HCT116 (cell line): ENCODE measurements around the gene SNX8. TPM values are rescaled to one million over a fixed set of nuclear protein-coding genes. Genes with fewer than 3 reads are reported as not detected.

Experiments
- ATAC-seq: fragments of 200-7000 bp; cut with Tn5 transposase; 2 replicates; pipeline ENCODE4 v1.9.1; 2020; ENCODE audit warnings: mild to moderate bottlenecking, moderate library complexity
- BruUV-seq: library from RNA; stranded (reverse); fragments of 400-500 nt; replicated peaks from 2 replicates; lab custom pipeline; 2021; lab: Mats Ljungman, UMichigan
- CTCF ChIA-PET: fragments of 300-600 bp; sonication (Branson Sonifier 250); formaldehyde crosslinking; loops from one replicate; lab custom pipeline; 2021; ENCODE audit warnings: antibody characterized with exemption; lab: Charles Lee
- POLR2A ChIA-PET: fragments of 300-600, 350-600 bp; sonication (Branson Sonifier 250); formaldehyde crosslinking; loops from one replicate; lab custom pipeline; 2021; ENCODE audit warnings: antibody characterized with exemption; lab: Charles Lee
- RAD21 ChIA-PET, 2 experiments: fragments of 300-600 bp; sonication (Branson Sonifier 250); formaldehyde crosslinking; loops; one replicate each; lab custom pipeline; 2023; ENCODE audit warnings: low total read pairs in 2 of 2; ENCODE audit not compliant: uncharacterized antibody in 2 of 2, unreplicated experiment in 2 of 2, low non-redundant PET in 1 of 2; lab: Charles Lee
- DNase-seq: peaks from one replicate; pipeline ENCODE4 v3.0.0-alpha.2; 2010; ENCODE audit warnings: low read depth, low spot score
- H2AFZ ChIP-seq: fragments of 200-600 bp; shearing (Covaris generic), sonication (generic); 2 replicates; pipeline ENCODE4 v1.6.1; 2017; ENCODE audit warnings: low read depth, mixed run types, mixed read lengths, antibody characterized with exemption, low read length; ENCODE audit not compliant: poor library complexity, severe bottlenecking
- H3K27ac ChIP-seq: 2 replicates; pipeline ENCODE4 v1.5.1; 2012; ENCODE audit warnings: low read depth, low read length
- H3K27me3 ChIP-seq: fragments of 200-600 bp; sonication (generic); 2 replicates; pipeline ENCODE4 v1.6.1; 2016; ENCODE audit warnings: mixed run types, low read length, mixed read lengths; ENCODE audit not compliant: insufficient read depth
- H3K36me3 ChIP-seq, 2 experiments: fragments of 200-500 bp in 1 of 2; fragments of 200-600 bp in 1 of 2; sonication (Bioruptor generic) in 1 of 2; sonication (generic) in 1 of 2; 2 replicates each; pipeline versions ENCODE4 v1.5.1 to v1.6.1; 2014 to 2016; ENCODE audit warnings: low read length in 2 of 2, inconsistent platforms in 1 of 2, mixed read lengths in 1 of 2, mixed run types in 1 of 2; ENCODE audit not compliant: insufficient read depth in 2 of 2, control insufficient read depth in 1 of 2
- H3K4me1 ChIP-seq, 2 experiments: fragments of 200-600 bp in 1 of 2; sonication (generic) in 1 of 2; 2 replicates each; pipeline versions ENCODE4 v1.5.1 to v1.6.1; 2012 to 2017; ENCODE audit warnings: low read length in 2 of 2, inconsistent platforms in 1 of 2, mild to moderate bottlenecking in 1 of 2, mixed read lengths in 1 of 2, mixed run types in 1 of 2, moderate library complexity in 1 of 2; ENCODE audit not compliant: insufficient read depth in 2 of 2, control insufficient read depth in 1 of 2
- H3K4me2 ChIP-seq: fragments of 200-600 bp; sonication (generic); 2 replicates; pipeline ENCODE4 v1.6.1; 2017; ENCODE audit warnings: mixed run types, low read length, mixed read lengths
- H3K4me3 ChIP-seq, 2 experiments: fragments of 200-600 bp in 1 of 2; sonication (generic) in 1 of 2; replicated peaks in 1 of 2; 2 replicates each; pipeline ENCODE4 v1.5.1; 2011 to 2016; ENCODE audit warnings: low read length in 2 of 2, control low read depth in 1 of 2, low read depth in 1 of 2, mild to moderate bottlenecking in 1 of 2, mixed read lengths in 1 of 2, mixed run types in 1 of 2
- H3K79me2 ChIP-seq: fragments of 200-600 bp; sonication (generic); 2 replicates; pipeline ENCODE4 v1.6.1; 2017; ENCODE audit warnings: mild to moderate bottlenecking, mixed run types, low read length, moderate library complexity, mixed read lengths; ENCODE audit not compliant: insufficient read depth
- H3K9ac ChIP-seq: fragments of 200-600 bp; sonication (generic); 2 replicates; pipeline ENCODE4 v1.6.1; 2016; ENCODE audit warnings: low read length, mixed read lengths
- H3K9me2 ChIP-seq: fragments of 200-600 bp; sonication (generic), shearing (Covaris generic); 2 replicates; pipeline ENCODE4 v1.6.1; 2017; ENCODE audit warnings: mixed run types, mild to moderate bottlenecking, moderate library complexity; ENCODE audit not compliant: insufficient read depth
- H3K9me3 ChIP-seq, 2 experiments: fragments of 200-500 bp in 1 of 2; fragments of 200-600 bp in 1 of 2; sonication (Bioruptor generic) in 1 of 2; sonication (generic) in 1 of 2; 2 replicates each; pipeline ENCODE4 v1.6.1; 2014 to 2017; ENCODE audit warnings: low read length in 2 of 2, mixed read lengths in 2 of 2, inconsistent platforms in 1 of 2, low read depth in 1 of 2, mild to moderate bottlenecking in 1 of 2, mixed run types in 1 of 2, moderate library complexity in 1 of 2; ENCODE audit not compliant: control insufficient read depth in 1 of 2, insufficient read depth in 1 of 2
- H4K20me1 ChIP-seq: fragments of 200-600 bp; sonication (generic), shearing (Covaris generic); 2 replicates; pipeline ENCODE4 v1.6.1; 2017; ENCODE audit warnings: mixed run types, mild to moderate bottlenecking, moderate library complexity; ENCODE audit not compliant: insufficient read depth
- ELF1 ChIP-seq: IDR thresholded peaks from 2 replicates; pipeline ENCODE4 v1.6.1; 2012; ENCODE audit warnings: low read depth, borderline replicate concordance
- EZH2 ChIP-seq: fragments of 200-600 bp; sonication (generic); IDR thresholded peaks from 2 replicates; pipeline ENCODE4 v1.6.1; 2017; ENCODE audit warnings: antibody characterized with exemption, mixed run types
- EZH2phosphoT487 ChIP-seq: fragments of 200-600 bp; IDR thresholded peaks from 2 replicates; pipeline ENCODE4 v1.6.1; 2018; ENCODE audit warnings: antibody characterized with exemption, borderline replicate concordance
- FOSL1 ChIP-seq: IDR thresholded peaks from 2 replicates; pipeline ENCODE4 v1.6.1; 2012; ENCODE audit warnings: low read depth
- JUND ChIP-seq: IDR thresholded peaks from 2 replicates; pipeline ENCODE4 v1.6.1; 2012
- SP1 ChIP-seq: IDR thresholded peaks from 2 replicates; pipeline ENCODE4 v1.6.1; 2012; ENCODE audit warnings: low read depth
- SRF ChIP-seq: IDR thresholded peaks from 2 replicates; pipeline ENCODE4 v1.6.1; 2012; ENCODE audit warnings: low read depth
- YY1 ChIP-seq: IDR thresholded peaks from 2 replicates; pipeline ENCODE4 v1.6.1; 2011; ENCODE audit warnings: low read length, low read depth, moderate library complexity, mild to moderate bottlenecking; ENCODE audit not compliant: insufficient replicate concordance; ENCODE audit errors: extremely low read depth
- ZFX ChIP-seq: fragments of 450-650 bp; IDR thresholded peaks from 2 replicates; pipeline ENCODE4 v1.6.1; 2017
- ZNF274 ChIP-seq: fragments of 200-500 bp; sonication (Bioruptor generic); IDR thresholded peaks from 2 replicates; pipeline ENCODE4 v1.6.1; 2014; ENCODE audit warnings: mild to moderate bottlenecking, low read depth, low read length, inconsistent platforms
- intact Hi-C: fragments of 100-400 bp; cut with micrococcal nuclease; formaldehyde crosslinking; loops from 2 replicates; pipeline ENCODE4 v1.10.0; 2022
- total RNA-seq: library from RNA; stranded (reverse); gene quantifications from one replicate; pipeline ENCODE4 v1.2.1, GENCODE V29; 2021; ENCODE audit not compliant: unreplicated experiment
- TF ChIP-seq, protein P1 (sequence below): IDR thresholded peaks from 2 replicates; pipeline ENCODE4 v1.6.1; 2012; ENCODE audit warnings: low read depth

The SNX8 gene
- total RNA-seq, 1 experiment from 2014 or later = 41.7 TPM

DNA sequence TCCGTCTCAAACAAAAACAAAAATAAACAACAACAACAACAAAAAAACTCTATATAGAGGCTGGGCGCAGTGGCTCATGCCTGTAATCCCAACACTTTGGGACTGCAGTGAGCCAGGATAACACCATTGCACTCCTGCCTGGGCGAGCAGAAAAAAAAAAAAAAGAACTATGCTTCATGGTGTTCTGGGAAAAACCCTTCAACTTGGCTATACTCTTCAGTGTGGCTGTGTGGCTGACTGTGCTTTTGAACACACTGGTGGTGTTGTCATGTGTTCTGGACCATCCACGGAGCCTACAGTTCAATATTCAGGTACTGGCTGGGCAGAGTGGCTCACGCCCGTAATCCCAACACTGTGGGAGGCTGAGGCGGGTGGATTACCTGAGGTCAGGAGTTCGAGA is 26.5 kb downstream of the SNX8 start:
- Histone ChIP-seq H3K4me3 (no peak overlapping the region), H3K4me2 (no peak overlapping the region), H3K27ac (no peak overlapping the region), H3K9me2 (no peaks in the 10 kb centered on the region), H3K9ac (no peak overlapping the region), H3K9me3 (no peaks in the 10 kb centered on the region), H3K79me2 (peaks cover 14% of the 10 kb centered on the region; the same call in 1 of the 2 replicates), H3K27me3 (no peaks in the 10 kb centered on the region), H3K4me1 (no peaks in the 10 kb centered on the region), H2AFZ (no peak overlapping the region)
- no peak for DNase-seq
- POLR2A ChIA-PET = no interaction called here
- no TSS peak for BruUV-seq
- RAD21 ChIA-PET = no interaction called here
- TF ChIP-seq JUND = no peak
- no peak for TF ChIP-seq EZH2phosphoT487
- TF ChIP-seq, protein P1, sequence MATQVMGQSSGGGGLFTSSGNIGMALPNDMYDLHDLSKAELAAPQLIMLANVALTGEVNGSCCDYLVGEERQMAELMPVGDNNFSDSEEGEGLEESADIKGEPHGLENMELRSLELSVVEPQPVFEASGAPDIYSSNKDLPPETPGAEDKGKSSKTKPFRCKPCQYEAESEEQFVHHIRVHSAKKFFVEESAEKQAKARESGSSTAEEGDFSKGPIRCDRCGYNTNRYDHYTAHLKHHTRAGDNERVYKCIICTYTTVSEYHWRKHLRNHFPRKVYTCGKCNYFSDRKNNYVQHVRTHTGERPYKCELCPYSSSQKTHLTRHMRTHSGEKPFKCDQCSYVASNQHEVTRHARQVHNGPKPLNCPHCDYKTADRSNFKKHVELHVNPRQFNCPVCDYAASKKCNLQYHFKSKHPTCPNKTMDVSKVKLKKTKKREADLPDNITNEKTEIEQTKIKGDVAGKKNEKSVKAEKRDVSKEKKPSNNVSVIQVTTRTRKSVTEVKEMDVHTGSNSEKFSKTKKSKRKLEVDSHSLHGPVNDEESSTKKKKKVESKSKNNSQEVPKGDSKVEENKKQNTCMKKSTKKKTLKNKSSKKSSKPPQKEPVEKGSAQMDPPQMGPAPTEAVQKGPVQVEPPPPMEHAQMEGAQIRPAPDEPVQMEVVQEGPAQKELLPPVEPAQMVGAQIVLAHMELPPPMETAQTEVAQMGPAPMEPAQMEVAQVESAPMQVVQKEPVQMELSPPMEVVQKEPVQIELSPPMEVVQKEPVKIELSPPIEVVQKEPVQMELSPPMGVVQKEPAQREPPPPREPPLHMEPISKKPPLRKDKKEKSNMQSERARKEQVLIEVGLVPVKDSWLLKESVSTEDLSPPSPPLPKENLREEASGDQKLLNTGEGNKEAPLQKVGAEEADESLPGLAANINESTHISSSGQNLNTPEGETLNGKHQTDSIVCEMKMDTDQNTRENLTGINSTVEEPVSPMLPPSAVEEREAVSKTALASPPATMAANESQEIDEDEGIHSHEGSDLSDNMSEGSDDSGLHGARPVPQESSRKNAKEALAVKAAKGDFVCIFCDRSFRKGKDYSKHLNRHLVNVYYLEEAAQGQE = no peak
- no peak for TF ChIP-seq SP1
- TF ChIP-seq ELF1 = no peak
- TF ChIP-seq YY1 = no peak
- no peak for TF ChIP-seq EZH2
- no peak for TF ChIP-seq SRF
- no peak for TF ChIP-seq FOSL1
- TF ChIP-seq ZNF274 = no peak
- TF ChIP-seq ZFX = no peak
- TF ChIP-seq, all 23 proteins: peak for 0
- Histone ChIP-seq H3K36me3 (no peaks in the 10 kb centered on the region), H4K20me1 (no peaks in the 10 kb centered on the region)
- ATAC-seq = no peak
- intact Hi-C loops = no loop called here
- CTCF ChIA-PET = no interaction called here
